RKO (cell line): ENCODE data around the gene SEMA3F.
A peak's percentile ranks its signal among the peaks of the same experiment; 100 is the strongest.

Source experiments
- DNase-seq: peaks from one replicate; pipeline ENCODE4 v3.0.0-alpha.2; 2016; ENCODE audit warnings: low spot score

SEMA3F gene

DNA sequence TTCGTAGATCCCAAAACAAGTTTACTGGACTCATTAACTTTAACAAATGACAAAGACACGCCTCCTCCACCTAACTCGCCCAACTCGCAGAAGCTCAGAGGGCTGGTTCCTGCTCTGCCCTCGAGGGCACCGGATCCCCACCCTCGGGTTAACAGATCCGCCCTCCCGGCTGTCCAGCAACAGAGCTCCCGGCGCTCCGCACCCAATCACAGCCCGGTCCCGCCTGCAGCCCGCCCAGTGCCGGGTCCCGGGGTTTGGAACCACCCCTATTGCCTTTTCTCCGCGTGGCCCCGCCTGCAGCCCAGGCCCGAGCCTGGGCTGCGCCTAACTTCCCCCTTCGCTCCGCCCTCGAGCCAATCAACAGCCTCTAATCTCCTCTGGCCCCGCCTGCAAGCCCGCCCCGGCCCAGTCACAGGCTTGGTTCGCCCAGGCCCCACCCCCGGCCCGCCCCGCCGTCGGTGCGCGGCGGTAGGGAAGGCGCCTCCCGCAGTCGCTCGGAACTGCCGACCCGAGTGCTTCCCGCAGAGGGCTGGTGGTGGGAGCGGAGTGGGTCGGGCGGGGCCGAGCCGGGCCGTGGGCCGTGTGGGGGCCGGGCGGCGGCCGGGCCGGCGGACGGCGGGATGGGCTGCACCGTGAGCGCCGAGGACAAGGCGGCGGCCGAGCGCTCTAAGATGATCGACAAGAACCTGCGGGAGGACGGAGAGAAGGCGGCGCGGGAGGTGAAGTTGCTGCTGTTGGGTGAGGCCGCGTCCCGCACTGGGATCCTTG is 80.8 kb downstream of the SEMA3F start, which contains the start of gene GNAI2:
GNAI2 (plus strand) TSS at position 489 of the 768 bp plus-strand sequence; CDS start at position 621, 132 bp downstream.
- peak; percentile 97 for DNase-seq

DNA sequence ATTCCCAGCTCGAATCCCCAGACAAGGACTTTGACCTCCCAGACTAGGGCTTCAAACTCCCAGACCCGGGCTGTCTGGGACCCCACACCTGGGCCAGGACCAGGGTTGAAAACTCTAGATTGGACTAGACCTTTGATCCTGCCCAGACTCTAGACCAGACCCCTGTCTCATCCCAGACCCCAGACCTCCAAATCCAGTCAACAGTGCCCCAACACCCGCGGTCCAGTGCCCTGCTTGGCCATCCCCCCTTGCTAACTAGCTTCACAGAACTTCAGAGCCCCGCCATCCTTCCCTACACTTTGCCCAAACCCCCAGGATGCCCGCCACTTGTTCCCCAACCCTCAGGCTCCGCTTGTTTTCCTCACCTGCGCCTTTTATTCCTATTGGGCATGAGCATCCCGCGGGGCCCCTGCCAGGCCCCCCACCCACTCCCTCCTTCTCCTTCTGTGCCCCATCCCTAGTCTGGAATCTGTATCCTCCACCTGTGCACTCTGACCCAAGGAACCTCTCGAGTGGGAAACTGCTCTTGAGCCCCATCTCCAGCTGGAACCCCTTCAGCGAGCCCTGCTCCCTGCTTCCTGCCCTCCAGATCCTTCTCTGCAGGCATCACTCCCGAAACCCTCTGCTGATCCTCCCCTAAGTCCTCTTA is 81.5 kb downstream of the SEMA3F start:
- DNase-seq, result no peak

DNA sequence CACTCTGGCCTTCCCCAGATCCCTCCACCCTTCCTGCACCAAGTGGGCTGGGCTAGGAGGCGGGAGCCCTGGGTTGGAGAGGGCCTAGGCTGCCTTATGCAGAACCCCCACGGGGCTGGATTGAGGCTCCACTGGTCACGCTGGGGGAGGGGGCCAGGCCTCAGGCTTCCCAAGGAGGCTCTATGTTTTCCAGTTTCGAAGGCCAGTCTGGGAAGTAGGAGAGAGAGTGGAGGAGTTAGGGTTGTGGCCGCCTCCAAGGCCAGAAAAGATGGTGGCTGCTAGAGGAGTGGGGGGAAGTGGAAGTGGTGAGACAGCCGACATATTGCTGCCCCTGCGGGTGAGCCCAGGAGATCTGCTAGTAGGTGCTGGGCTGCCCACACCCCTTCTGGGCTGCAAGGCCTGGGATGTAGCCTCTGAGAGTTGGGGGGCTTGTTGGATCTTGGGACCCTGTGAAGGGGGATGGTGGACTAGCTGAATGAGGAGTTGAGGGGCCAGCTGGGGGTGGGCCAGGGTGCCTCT is 82.1 kb downstream of the SEMA3F start:
- peak; percentile 54 for DNase-seq

DNA sequence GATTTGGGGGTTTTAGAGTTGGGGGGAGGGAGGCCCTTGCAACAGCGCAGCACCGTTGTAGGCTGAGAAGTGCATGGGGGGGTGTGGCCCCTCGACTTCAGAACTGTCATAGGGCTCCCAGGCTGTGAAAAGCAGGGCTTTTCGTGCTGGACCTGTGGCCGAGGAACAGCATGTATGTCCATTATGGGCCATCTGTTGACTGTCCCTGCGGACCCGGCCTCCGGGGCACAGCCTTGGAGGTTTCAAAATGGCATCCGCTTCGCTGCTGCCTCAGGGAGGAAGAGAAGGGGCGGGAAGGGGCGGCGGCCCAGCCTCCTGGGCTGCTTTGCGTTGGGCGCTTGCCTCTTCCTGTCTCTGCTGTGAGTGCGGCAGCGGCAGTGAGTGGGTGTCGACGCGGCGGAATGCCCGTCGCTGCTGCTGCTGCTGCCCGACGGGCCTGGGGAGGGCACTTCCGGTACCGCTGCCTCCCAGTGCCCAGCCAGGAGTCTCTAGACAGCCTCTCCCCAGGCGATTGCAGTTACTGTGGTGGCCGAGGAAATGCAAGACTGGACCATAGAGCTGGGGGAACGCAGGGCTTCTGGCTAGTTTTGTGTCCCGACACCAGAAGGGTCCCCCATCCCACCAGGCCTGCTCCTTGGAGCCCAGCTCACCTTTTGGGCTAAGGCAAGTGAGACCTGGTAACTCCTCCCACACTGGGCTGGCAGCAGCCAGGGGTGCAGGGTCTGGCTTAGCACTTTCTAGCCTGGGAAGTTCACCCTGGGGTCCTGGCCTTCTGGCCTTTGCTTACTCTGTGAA is 82.8 kb downstream of the SEMA3F start:
- peak; percentile 90 for DNase-seq

DNA sequence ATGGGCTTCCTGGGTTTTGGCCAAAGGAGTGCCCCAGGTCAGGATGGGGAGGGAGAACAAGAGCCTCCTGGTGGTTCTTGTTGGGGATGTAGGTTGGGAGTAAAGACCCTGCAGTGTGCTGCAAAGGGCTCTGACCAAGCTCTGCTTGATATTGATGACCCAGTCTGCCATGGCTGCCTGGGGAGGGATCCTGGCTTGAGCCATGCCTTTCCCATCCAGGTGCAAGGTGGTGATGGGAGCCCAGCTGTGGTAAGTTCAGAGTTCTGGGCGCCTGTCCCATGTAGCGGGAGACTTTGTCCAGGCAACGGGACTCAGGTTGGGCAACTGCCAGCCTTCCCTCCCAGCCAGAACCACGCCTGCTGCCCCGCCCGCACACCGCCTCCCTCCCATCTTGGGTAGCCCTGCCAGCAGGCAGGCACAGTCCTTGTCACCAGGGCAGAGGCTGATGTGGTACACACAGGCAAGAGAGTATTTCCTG is 83.5 kb downstream of the SEMA3F start:
- DNase-seq, result no peak
